ENCODE results near the gene COL19A1. TPM values are rescaled to one million over a fixed set of nuclear protein-coding genes. Genes with fewer than 3 reads are reported as not detected.

Gene COL19A1
- total and polyA plus RNA-seq, 2 experiments from 2014 or later = not detected

- no peak for ATAC-seq
- Mint-ChIP-seq H3K4me3 (no peak overlapping the region), H3K27me3 (ENCODE audit: insufficient read depth, low read depth, poor library complexity) (peaks cover 1% of the 10 kb centered on the region), H3K9me3 (no peaks in the 10 kb centered on the region), H3K4me1 (peaks cover 2% of the 10 kb centered on the region; the same call in 1 of the 3 replicates), H3K27ac (no peak overlapping the region), H3K36me3 (ENCODE audit: low read depth) (no peaks in the 10 kb centered on the region)
- no peaks in the 10 kb centered on the region for H4K20me1 ChIP-seq (replicated peaks; ENCODE audit: insufficient read depth)
- TF ChIP-seq, protein P1, sequence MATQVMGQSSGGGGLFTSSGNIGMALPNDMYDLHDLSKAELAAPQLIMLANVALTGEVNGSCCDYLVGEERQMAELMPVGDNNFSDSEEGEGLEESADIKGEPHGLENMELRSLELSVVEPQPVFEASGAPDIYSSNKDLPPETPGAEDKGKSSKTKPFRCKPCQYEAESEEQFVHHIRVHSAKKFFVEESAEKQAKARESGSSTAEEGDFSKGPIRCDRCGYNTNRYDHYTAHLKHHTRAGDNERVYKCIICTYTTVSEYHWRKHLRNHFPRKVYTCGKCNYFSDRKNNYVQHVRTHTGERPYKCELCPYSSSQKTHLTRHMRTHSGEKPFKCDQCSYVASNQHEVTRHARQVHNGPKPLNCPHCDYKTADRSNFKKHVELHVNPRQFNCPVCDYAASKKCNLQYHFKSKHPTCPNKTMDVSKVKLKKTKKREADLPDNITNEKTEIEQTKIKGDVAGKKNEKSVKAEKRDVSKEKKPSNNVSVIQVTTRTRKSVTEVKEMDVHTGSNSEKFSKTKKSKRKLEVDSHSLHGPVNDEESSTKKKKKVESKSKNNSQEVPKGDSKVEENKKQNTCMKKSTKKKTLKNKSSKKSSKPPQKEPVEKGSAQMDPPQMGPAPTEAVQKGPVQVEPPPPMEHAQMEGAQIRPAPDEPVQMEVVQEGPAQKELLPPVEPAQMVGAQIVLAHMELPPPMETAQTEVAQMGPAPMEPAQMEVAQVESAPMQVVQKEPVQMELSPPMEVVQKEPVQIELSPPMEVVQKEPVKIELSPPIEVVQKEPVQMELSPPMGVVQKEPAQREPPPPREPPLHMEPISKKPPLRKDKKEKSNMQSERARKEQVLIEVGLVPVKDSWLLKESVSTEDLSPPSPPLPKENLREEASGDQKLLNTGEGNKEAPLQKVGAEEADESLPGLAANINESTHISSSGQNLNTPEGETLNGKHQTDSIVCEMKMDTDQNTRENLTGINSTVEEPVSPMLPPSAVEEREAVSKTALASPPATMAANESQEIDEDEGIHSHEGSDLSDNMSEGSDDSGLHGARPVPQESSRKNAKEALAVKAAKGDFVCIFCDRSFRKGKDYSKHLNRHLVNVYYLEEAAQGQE (IDR thresholded peaks at IDR 0.05; ENCODE audit: unreplicated experiment) = no peak
- TF ChIP-seq, protein P2, sequence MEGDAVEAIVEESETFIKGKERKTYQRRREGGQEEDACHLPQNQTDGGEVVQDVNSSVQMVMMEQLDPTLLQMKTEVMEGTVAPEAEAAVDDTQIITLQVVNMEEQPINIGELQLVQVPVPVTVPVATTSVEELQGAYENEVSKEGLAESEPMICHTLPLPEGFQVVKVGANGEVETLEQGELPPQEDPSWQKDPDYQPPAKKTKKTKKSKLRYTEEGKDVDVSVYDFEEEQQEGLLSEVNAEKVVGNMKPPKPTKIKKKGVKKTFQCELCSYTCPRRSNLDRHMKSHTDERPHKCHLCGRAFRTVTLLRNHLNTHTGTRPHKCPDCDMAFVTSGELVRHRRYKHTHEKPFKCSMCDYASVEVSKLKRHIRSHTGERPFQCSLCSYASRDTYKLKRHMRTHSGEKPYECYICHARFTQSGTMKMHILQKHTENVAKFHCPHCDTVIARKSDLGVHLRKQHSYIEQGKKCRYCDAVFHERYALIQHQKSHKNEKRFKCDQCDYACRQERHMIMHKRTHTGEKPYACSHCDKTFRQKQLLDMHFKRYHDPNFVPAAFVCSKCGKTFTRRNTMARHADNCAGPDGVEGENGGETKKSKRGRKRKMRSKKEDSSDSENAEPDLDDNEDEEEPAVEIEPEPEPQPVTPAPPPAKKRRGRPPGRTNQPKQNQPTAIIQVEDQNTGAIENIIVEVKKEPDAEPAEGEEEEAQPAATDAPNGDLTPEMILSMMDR (conservative IDR thresholded peaks at IDR 0.05; ENCODE audit: low read depth in 2 of 2) = no peak
- TF ChIP-seq ZNF331 (CRISPR knock-in tag; IDR thresholded peaks at IDR 0.05; ENCODE audit: low read depth) (no peak), EZH2phosphoT487 (IDR thresholded peaks at IDR 0.05; ENCODE audit: unreplicated experiment) (no peak), POLR2AphosphoS5 (IDR thresholded peaks at IDR 0.05; ENCODE audit: low read depth) (no peak), NANOG (IDR thresholded peaks at IDR 0.05; ENCODE audit: borderline replicate concordance) (no peak), EZH2 (IDR thresholded peaks at IDR 0.05; ENCODE audit: low read depth, unreplicated experiment) (no peak), JUNB (IDR thresholded peaks at IDR 0.05; ENCODE audit: unreplicated experiment) (no peak), CREB1 (CRISPR knock-in tag; IDR thresholded peaks at IDR 0.05; ENCODE audit: low read depth) (no peak), STAT1 (IDR thresholded peaks at IDR 0.05; ENCODE audit: unreplicated experiment) (no peak), ZNF114 (CRISPR knock-in tag; IDR thresholded peaks at IDR 0.05) (no peak)
- TF ChIP-seq, protein P3, sequence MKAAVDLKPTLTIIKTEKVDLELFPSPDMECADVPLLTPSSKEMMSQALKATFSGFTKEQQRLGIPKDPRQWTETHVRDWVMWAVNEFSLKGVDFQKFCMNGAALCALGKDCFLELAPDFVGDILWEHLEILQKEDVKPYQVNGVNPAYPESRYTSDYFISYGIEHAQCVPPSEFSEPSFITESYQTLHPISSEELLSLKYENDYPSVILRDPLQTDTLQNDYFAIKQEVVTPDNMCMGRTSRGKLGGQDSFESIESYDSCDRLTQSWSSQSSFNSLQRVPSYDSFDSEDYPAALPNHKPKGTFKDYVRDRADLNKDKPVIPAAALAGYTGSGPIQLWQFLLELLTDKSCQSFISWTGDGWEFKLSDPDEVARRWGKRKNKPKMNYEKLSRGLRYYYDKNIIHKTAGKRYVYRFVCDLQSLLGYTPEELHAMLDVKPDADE (IDR thresholded peaks at IDR 0.05) = no peak
- TF ChIP-seq, protein P4, sequence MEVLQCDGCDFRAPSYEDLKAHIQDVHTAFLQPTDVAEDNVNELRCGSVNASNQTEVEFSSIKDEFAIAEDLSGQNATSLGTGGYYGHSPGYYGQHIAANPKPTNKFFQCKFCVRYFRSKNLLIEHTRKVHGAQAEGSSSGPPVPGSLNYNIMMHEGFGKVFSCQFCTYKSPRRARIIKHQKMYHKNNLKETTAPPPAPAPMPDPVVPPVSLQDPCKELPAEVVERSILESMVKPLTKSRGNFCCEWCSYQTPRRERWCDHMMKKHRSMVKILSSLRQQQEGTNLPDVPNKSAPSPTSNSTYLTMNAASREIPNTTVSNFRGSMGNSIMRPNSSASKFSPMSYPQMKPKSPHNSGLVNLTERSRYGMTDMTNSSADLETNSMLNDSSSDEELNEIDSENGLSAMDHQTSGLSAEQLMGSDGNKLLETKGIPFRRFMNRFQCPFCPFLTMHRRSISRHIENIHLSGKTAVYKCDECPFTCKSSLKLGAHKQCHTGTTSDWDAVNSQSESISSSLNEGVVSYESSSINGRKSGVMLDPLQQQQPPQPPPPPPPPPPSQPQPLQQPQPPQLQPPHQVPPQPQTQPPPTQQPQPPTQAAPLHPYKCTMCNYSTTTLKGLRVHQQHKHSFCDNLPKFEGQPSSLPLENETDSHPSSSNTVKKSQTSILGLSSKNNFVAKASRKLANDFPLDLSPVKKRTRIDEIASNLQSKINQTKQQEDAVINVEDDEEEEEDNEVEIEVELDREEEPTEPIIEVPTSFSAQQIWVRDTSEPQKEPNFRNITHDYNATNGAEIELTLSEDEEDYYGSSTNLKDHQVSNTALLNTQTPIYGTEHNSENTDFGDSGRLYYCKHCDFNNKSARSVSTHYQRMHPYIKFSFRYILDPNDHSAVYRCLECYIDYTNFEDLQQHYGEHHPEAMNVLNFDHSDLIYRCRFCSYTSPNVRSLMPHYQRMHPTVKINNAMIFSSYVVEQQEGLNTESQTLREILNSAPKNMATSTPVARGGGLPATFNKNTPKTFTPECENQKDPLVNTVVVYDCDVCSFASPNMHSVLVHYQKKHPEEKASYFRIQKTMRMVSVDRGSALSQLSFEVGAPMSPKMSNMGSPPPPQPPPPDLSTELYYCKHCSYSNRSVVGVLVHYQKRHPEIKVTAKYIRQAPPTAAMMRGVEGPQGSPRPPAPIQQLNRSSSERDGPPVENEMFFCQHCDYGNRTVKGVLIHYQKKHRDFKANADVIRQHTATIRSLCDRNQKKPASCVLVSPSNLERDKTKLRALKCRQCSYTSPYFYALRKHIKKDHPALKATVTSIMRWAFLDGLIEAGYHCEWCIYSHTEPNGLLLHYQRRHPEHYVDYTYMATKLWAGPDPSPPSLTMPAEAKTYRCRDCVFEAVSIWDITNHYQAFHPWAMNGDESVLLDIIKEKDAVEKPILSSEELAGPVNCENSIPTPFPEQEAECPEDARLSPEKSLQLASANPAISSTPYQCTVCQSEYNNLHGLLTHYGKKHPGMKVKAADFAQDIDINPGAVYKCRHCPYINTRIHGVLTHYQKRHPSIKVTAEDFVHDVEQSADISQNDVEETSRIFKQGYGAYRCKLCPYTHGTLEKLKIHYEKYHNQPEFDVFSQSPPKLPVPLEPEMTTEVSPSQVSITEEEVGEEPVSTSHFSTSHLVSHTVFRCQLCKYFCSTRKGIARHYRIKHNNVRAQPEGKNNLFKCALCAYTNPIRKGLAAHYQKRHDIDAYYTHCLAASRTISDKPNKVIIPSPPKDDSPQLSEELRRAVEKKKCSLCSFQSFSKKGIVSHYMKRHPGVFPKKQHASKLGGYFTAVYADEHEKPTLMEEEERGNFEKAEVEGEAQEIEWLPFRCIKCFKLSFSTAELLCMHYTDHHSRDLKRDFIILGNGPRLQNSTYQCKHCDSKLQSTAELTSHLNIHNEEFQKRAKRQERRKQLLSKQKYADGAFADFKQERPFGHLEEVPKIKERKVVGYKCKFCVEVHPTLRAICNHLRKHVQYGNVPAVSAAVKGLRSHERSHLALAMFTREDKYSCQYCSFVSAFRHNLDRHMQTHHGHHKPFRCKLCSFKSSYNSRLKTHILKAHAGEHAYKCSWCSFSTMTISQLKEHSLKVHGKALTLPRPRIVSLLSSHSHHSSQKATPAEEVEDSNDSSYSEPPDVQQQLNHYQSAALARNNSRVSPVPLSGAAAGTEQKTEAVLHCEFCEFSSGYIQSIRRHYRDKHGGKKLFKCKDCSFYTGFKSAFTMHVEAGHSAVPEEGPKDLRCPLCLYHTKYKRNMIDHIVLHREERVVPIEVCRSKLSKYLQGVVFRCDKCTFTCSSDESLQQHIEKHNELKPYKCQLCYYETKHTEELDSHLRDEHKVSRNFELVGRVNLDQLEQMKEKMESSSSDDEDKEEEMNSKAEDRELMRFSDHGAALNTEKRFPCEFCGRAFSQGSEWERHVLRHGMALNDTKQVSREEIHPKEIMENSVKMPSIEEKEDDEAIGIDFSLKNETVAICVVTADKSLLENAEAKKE (CRISPR knock-in tag; IDR thresholded peaks at IDR 0.05) = no peak
- no peaks in the 10 kb centered on the region for H3F3A ChIP-seq (replicated peaks; ENCODE audit: low read depth)
- no peaks in the 10 kb centered on the region for H3K27me3 ChIP-seq (ENCODE audit: insufficient read depth)
- H3K79me2 ChIP-seq (replicated peaks; ENCODE audit: insufficient read depth) = no peaks in the 10 kb centered on the region
- no peak for DNase-seq (ENCODE audit: low spot score)
- H3K36me3 ChIP-seq (ENCODE audit: insufficient read depth) = no peaks in the 10 kb centered on the region
- H3K4me2 ChIP-seq = no peak overlapping the region
- no peaks in the 10 kb centered on the region for H3K9me2 ChIP-seq (ENCODE audit: insufficient read depth)
- H2AFZ ChIP-seq = no peak overlapping the region
- no peak overlapping the region for H3K27ac ChIP-seq (ENCODE audit: low read depth)
- no peak overlapping the region for H3K4me3 ChIP-seq
- no peaks in the 10 kb centered on the region for H3K4me1 ChIP-seq (ENCODE audit: insufficient read depth)
Measured at GRCh38 chr6:70196531-70196930, 330.2 kb downstream of the COL19A1 start.

Measured in GM23338 (cell line).